K562 (cell line): ENCODE results near the gene C1orf167. TPM values are rescaled to one million over a fixed set of nuclear protein-coding genes. Genes with fewer than 3 reads are reported as not detected.

Experiments used
- CHD2 ChIP-seq: IDR thresholded peaks from 2 replicates; pipeline ENCODE4 v1.6.1; 2011; ENCODE audit warnings: low read depth, low read length
- DACH1 ChIP-seq: fragments of 450-650 bp; IDR thresholded peaks from 2 replicates; pipeline ENCODE4 v1.6.1; 2018; ENCODE audit not compliant: partially characterized antibody
- ELF4 ChIP-seq: fragments of 450-650 bp; formaldehyde crosslinking; IDR thresholded peaks from 2 replicates; pipeline ENCODE4 v1.4.0; 2022; ENCODE audit warnings: missing genetic modification characterization
- KLF6 ChIP-seq: fragments of 250-450 bp; sonication (Bioruptor Pico); IDR thresholded peaks from 2 replicates; pipeline ENCODE4 v1.4.0; 2020; ENCODE audit warnings: mild to moderate bottlenecking, moderate library complexity, borderline replicate concordance
- MAFG ChIP-seq: fragments of 450-650 bp; conservative IDR thresholded peaks from 2 replicates; pipeline ENCODE4 v1.6.1; 2016; ENCODE audit warnings: missing genetic modification characterization, missing compliant biosample characterization
- MBD2 ChIP-seq: sonication (generic); IDR thresholded peaks from 2 replicates; pipeline ENCODE4 v1.6.1; 2016; ENCODE audit warnings: low read depth, borderline replicate concordance
- SNIP1 ChIP-seq: fragments of 450-650 bp; IDR thresholded peaks from 2 replicates; pipeline ENCODE4 v1.7.1; 2017; ENCODE audit warnings: low read depth, mild to moderate bottlenecking
- TEAD2 ChIP-seq: fragments of 450-650 bp; IDR thresholded peaks from 2 replicates; pipeline ENCODE4 v1.6.1; 2016; ENCODE audit warnings: missing genetic modification characterization, control low read depth, missing compliant biosample characterization
- TRIM25 ChIP-seq: fragments of 450-650 bp; IDR thresholded peaks from 2 replicates; pipeline ENCODE4 v1.7.0; 2016; ENCODE audit warnings: borderline replicate concordance
- ZBTB17 ChIP-seq: fragments of 450-650 bp; formaldehyde crosslinking; IDR thresholded peaks from 2 replicates; pipeline ENCODE4 v1.4.0; 2020; ENCODE audit warnings: mild to moderate bottlenecking
- ZBTB7A ChIP-seq: IDR thresholded peaks from 2 replicates; pipeline ENCODE4 v1.6.1; 2011; ENCODE audit warnings: low read depth, mild to moderate bottlenecking, low read length, moderate library complexity, borderline replicate concordance; ENCODE audit not compliant: control insufficient read depth
- ZNF507 ChIP-seq: conservative IDR thresholded peaks from 2 replicates; pipeline ENCODE4 v1.6.1; 2017; ENCODE audit warnings: missing genetic modification characterization, missing compliant biosample characterization
- ZNF551 ChIP-seq: fragments of 250-450 bp; sonication (Bioruptor Pico); IDR thresholded peaks from 2 replicates; pipeline ENCODE4 v1.5.0; 2021; ENCODE audit warnings: mild to moderate bottlenecking, moderate library complexity
- ZNF589 ChIP-seq: fragments of 200-800 bp; sonication (Bioruptor generic); IDR thresholded peaks from 2 replicates; pipeline ENCODE4 v1.6.1; 2016; ENCODE audit warnings: low read depth, missing genetic modification characterization, missing compliant biosample characterization
- polyA plus RNA-seq, 8 experiments: library from polyadenylated mRNA; depleted of rRNA in 4 of 8; stranded (reverse) in 5 of 8; unstranded in 3 of 8; fragments of >200 nt; fragmentation: Nextera tagmentation in 2 of 8; fragmentation: Illumina TruSeq in 1 of 8; extraction: Ambion mirVana in 2 of 8; extraction: Trizol in 1 of 8; gene quantifications; 2 replicates each; pipeline versions ENCODE4 v1.2.1 to v1.2.3, GENCODE V29; 2011 to 2014; ENCODE audit warnings: inconsistent platforms in 1 of 8, missing spikeins in 1 of 8
- total RNA-seq, 7 experiments: library from RNA; depleted of rRNA in 6 of 7; stranded (reverse); fragments of >200 nt in 6 of 7; fragmentation: Illumina TruSeq in 2 of 7; extraction: Trizol in 2 of 7; gene quantifications; 2 replicates each; pipeline versions ENCODE4 v1.2.1 to v1.2.3, GENCODE V29; 2011 to 2021; ENCODE audit warnings: low replicate concordance in 1 of 7
- TF ChIP-seq, protein P1 (sequence below), 3 experiments: fragments of 200-800 bp in 1 of 3; fragments of 250-450 bp in 1 of 3; fragments of 450-650 bp in 1 of 3; sonication (Bioruptor Pico) in 1 of 3; sonication (Bioruptor generic) in 1 of 3; formaldehyde crosslinking in 1 of 3; IDR thresholded peaks; 2 replicates each; pipeline versions ENCODE4 v1.6.1 to v1.8.0; 2016 to 2022; ENCODE audit warnings: mild to moderate bottlenecking in 2 of 3, missing genetic modification characterization in 2 of 3, missing compliant biosample characterization in 1 of 3, moderate library complexity in 1 of 3
- TF ChIP-seq, protein P2 (sequence below): fragments of 250-450 bp; sonication (Bioruptor Pico); IDR thresholded peaks from 2 replicates; pipeline ENCODE4 v1.4.0; 2020; ENCODE audit warnings: mild to moderate bottlenecking, moderate library complexity
- TF ChIP-seq, protein P3 (sequence below): sonication (generic); formaldehyde crosslinking; IDR thresholded peaks from 2 replicates; pipeline ENCODE4 v1.8.1; 2023; ENCODE audit warnings: mild to moderate bottlenecking, missing genetic modification reagents
- TF ChIP-seq, protein P4 (sequence below): sonication (generic); IDR thresholded peaks from 2 replicates; pipeline ENCODE4 v1.6.1; 2016

C1orf167 gene
- total and polyA plus RNA-seq, 9 of the 15 experiments (the other 6 are each of a cell fraction or from before 2014, with no cell fraction given), result 0.22 to 0.86 (median 0.31) TPM; not detected in 2

- TF ChIP-seq TRIM25 (no peak), ZBTB7A (no peak), SNIP1 (no peak), TEAD2 (tag) (0 out of 2 replicates have a peak, but pooled peaks have one; percentile 2), ZNF551 (CRISPR knock-in tag) (no peak), DACH1 (no peak), KLF6 (CRISPR knock-in tag) (no peak), MBD2 (no peak; the same call in none of the 2 replicates), ZBTB17 (CRISPR knock-in tag) (0 out of 2 replicates have a peak, but pooled peaks have one; percentile 14), CHD2 (no peak), ELF4 (CRISPR knock-in tag) (peak; percentile 59; the same call in 1 of the 2 replicates), MAFG (tag) (no peak), ZNF589 (no peak), ZNF507 (tag) (no peak)
- TF ChIP-seq, protein P1, sequence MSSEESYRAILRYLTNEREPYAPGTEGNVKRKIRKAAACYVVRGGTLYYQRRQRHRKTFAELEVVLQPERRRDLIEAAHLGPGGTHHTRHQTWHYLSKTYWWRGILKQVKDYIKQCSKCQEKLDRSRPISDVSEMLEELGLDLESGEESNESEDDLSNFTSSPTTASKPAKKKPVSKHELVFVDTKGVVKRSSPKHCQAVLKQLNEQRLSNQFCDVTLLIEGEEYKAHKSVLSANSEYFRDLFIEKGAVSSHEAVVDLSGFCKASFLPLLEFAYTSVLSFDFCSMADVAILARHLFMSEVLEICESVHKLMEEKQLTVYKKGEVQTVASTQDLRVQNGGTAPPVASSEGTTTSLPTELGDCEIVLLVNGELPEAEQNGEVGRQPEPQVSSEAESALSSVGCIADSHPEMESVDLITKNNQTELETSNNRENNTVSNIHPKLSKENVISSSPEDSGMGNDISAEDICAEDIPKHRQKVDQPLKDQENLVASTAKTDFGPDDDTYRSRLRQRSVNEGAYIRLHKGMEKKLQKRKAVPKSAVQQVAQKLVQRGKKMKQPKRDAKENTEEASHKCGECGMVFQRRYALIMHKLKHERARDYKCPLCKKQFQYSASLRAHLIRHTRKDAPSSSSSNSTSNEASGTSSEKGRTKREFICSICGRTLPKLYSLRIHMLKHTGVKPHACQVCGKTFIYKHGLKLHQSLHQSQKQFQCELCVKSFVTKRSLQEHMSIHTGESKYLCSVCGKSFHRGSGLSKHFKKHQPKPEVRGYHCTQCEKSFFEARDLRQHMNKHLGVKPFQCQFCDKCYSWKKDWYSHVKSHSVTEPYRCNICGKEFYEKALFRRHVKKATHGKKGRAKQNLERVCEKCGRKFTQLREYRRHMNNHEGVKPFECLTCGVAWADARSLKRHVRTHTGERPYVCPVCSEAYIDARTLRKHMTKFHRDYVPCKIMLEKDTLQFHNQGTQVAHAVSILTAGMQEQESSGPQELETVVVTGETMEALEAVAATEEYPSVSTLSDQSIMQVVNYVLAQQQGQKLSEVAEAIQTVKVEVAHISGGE (CRISPR knock-in tag; IDR thresholded peaks at IDR 0.05), result no peak
- TF ChIP-seq, protein P2, sequence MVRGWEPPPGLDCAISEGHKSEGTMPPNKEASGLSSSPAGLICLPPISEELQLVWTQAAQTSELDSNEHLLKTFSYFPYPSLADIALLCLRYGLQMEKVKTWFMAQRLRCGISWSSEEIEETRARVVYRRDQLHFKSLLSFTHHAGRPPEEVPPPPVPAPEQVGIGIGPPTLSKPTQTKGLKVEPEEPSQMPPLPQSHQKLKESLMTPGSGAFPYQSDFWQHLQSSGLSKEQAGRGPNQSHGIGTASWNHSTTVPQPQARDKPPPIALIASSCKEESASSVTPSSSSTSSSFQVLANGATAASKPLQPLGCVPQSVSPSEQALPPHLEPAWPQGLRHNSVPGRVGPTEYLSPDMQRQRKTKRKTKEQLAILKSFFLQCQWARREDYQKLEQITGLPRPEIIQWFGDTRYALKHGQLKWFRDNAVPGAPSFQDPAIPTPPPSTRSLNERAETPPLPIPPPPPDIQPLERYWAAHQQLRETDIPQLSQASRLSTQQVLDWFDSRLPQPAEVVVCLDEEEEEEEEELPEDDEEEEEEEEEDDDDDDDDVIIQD (CRISPR knock-in tag), result no peak
- TF ChIP-seq, protein P3, sequence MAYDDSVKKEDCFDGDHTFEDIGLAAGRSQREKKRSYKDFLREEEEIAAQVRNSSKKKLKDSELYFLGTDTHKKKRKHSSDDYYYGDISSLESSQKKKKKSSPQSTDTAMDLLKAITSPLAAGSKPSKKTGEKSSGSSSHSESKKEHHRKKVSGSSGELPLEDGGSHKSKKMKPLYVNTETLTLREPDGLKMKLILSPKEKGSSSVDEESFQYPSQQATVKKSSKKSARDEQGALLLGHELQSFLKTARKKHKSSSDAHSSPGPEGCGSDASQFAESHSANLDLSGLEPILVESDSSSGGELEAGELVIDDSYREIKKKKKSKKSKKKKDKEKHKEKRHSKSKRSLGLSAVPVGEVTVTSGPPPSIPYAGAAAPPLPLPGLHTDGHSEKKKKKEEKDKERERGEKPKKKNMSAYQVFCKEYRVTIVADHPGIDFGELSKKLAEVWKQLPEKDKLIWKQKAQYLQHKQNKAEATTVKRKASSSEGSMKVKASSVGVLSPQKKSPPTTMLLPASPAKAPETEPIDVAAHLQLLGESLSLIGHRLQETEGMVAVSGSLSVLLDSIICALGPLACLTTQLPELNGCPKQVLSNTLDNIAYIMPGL (CRISPR knock-in tag), result no peak
- TF ChIP-seq, protein P4, sequence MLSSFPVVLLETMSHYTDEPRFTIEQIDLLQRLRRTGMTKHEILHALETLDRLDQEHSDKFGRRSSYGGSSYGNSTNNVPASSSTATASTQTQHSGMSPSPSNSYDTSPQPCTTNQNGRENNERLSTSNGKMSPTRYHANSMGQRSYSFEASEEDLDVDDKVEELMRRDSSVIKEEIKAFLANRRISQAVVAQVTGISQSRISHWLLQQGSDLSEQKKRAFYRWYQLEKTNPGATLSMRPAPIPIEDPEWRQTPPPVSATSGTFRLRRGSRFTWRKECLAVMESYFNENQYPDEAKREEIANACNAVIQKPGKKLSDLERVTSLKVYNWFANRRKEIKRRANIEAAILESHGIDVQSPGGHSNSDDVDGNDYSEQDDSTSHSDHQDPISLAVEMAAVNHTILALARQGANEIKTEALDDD, result no peak
These were observed 25.3 kb downstream of the C1orf167 start (continued) for GRCh38 chr1:11787251-11787803.
